ENCODE data around the gene EIF4E1B.

Gene EIF4E1B

GRCh38 chr5:176632745-176633144, 2.3 kb downstream of the EIF4E1B start:
- Histone ChIP-seq H3K4me1 (ENCODE audit: control insufficient read depth in 1 of 2, insufficient read depth in 2 of 2, low read length in 2 of 2) (peaks cover 0 to 6% of the 10 kb centered on the region in 2 experiments), H2BK5ac (ENCODE audit: low read depth, low read length, poor library complexity) (no peak overlapping the region), H4K8ac (ENCODE audit: low read depth, low read length) (no peak overlapping the region), H3K27ac (ENCODE audit: low read depth, low read length) (no peak overlapping the region), H3K79me2 (ENCODE audit: control insufficient read depth, insufficient read depth, low read length, poor library complexity) (no peaks in the 10 kb centered on the region), H3K27me3 (ENCODE audit: insufficient read depth, low read length) (peaks cover 34% of the 10 kb centered on the region), H3K36me3 (ENCODE audit: control insufficient read depth in 1 of 2, insufficient read depth in 2 of 2, low read length in 2 of 2) (no peaks in the 10 kb centered on the region), H3K79me1 (ENCODE audit: low read length) (no peaks in the 10 kb centered on the region), H2AK5ac (ENCODE audit: low read length) (no peak overlapping the region), H3K23ac (ENCODE audit: low read length) (no peak overlapping the region), H3K4me2 (ENCODE audit: low read length) (no peak overlapping the region), H4K91ac (ENCODE audit: low read depth, low read length) (no peak overlapping the region), H3K18ac (ENCODE audit: low read length) (no peak overlapping the region), H4K12ac (ENCODE audit: low read depth, low read length) (no peak overlapping the region), H3K9ac (ENCODE audit: low read length) (no peak overlapping the region), H2BK12ac (ENCODE audit: low read length) (no peak overlapping the region), H2AFZ (ENCODE audit: insufficient read depth, low read length, poor library complexity) (no peak overlapping the region), H2BK120ac (ENCODE audit: insufficient read depth, low read length, poor library complexity) (no peak overlapping the region), H3K4me3 (ENCODE audit: low read depth, low read length) (no peak overlapping the region), H3K9me3 (ENCODE audit: insufficient read depth, low read depth, low read length) (peaks cover 10% of the 10 kb centered on the region), H3K14ac (ENCODE audit: low read length) (no peak overlapping the region), H3K4ac (ENCODE audit: low read depth, low read length) (no peak overlapping the region)
- no CpG with 5 or more reads among the region's 2 CpGs for WGBS (ENCODE audit: extremely low coverage, insufficient coverage, insufficient read length)
- DNase-seq, result no peak

DNA sequence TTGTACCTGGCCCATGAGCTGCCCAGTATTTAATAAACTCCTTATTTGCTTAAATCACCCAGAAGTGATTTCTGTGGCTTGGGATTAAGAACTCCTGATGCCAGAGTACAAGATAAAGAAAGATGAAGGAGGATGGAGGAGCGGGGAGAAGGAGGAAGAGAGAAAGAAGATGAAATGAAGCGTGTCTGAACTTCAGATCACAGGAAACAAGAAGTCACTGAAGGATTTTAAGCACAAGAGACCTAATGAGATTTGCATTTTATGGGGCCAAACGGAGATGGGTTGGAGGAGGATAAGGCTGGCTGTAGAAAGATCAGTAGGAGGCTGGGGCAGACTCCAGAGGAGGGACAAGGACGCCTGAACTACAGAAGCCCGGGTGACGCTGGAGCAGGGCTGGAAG, 3.1 kb downstream of the EIF4E1B start:
- DNase-seq, result no peak
- WGBS (ENCODE audit: extremely low coverage, insufficient coverage, insufficient read length), result 100% methylated on average over 2 of the region's 6 CpGs
- peaks cover 0 to 6% of the 10 kb centered on the region in 2 experiments for H3K4me1 ChIP-seq (ENCODE audit: control insufficient read depth in 1 of 2, insufficient read depth in 2 of 2, low read length in 2 of 2)

GRCh38 chr5:176636426-176636825, 6.0 kb downstream of the EIF4E1B start:
- no peak overlapping the region for H3K27ac ChIP-seq (ENCODE audit: low read depth, low read length)
- H4K91ac ChIP-seq (ENCODE audit: low read depth, low read length), result no peak overlapping the region
- no peak overlapping the region for H2AFZ ChIP-seq (ENCODE audit: insufficient read depth, low read length, poor library complexity)
- H3K18ac ChIP-seq (ENCODE audit: low read length), result no peak overlapping the region
- no peak overlapping the region for H3K4me3 ChIP-seq (ENCODE audit: low read depth, low read length)
- H3K4ac ChIP-seq (ENCODE audit: low read depth, low read length), result no peak overlapping the region
- H3K4me1 ChIP-seq (ENCODE audit: control insufficient read depth in 1 of 2, insufficient read depth in 2 of 2, low read length in 2 of 2), result no peaks in the 10 kb centered on the region
- no peak overlapping the region for H3K9ac ChIP-seq (ENCODE audit: low read length)
- no peak overlapping the region for H2BK120ac ChIP-seq (ENCODE audit: insufficient read depth, low read length, poor library complexity)
- no peak overlapping the region for H2AK5ac ChIP-seq (ENCODE audit: low read length)
- H4K12ac ChIP-seq (ENCODE audit: low read depth, low read length), result no peak overlapping the region
- DNase-seq, result no peak
- no peaks in the 10 kb centered on the region for H3K36me3 ChIP-seq (ENCODE audit: control insufficient read depth in 1 of 2, insufficient read depth in 2 of 2, low read length in 2 of 2)
- H3K23ac ChIP-seq (ENCODE audit: low read length), result no peak overlapping the region
- H3K9me3 ChIP-seq (ENCODE audit: insufficient read depth, low read depth, low read length), result peaks cover 5% of the 10 kb centered on the region
- H3K79me1 ChIP-seq (ENCODE audit: low read length), result no peaks in the 10 kb centered on the region
- WGBS (ENCODE audit: extremely low coverage, insufficient coverage, insufficient read length), result no CpG with 5 or more reads among the region's 9 CpGs
- no peak overlapping the region for H2BK5ac ChIP-seq (ENCODE audit: low read depth, low read length, poor library complexity)
- no peak overlapping the region for H2BK12ac ChIP-seq (ENCODE audit: low read length)
- no peaks in the 10 kb centered on the region for H3K79me2 ChIP-seq (ENCODE audit: control insufficient read depth, insufficient read depth, low read length, poor library complexity)
- peaks cover 3% of the 10 kb centered on the region for H3K27me3 ChIP-seq (ENCODE audit: insufficient read depth, low read length)
- H4K8ac ChIP-seq (ENCODE audit: low read depth, low read length), result no peak overlapping the region
- no peak overlapping the region for H3K4me2 ChIP-seq (ENCODE audit: low read length)
- no peak overlapping the region for H3K14ac ChIP-seq (ENCODE audit: low read length)

More for the DNA sequence above, 3.1 kb downstream of the EIF4E1B start:
- no peak overlapping the region for H2BK5ac ChIP-seq (ENCODE audit: low read depth, low read length, poor library complexity)
- H3K4me2 ChIP-seq (ENCODE audit: low read length), result no peak overlapping the region
- no peak overlapping the region for H3K23ac ChIP-seq (ENCODE audit: low read length)
- H4K91ac ChIP-seq (ENCODE audit: low read depth, low read length), result no peak overlapping the region
- H4K8ac ChIP-seq (ENCODE audit: low read depth, low read length), result no peak overlapping the region
- H3K18ac ChIP-seq (ENCODE audit: low read length), result no peak overlapping the region
- H2AFZ ChIP-seq (ENCODE audit: insufficient read depth, low read length, poor library complexity), result no peak overlapping the region
- no peak overlapping the region for H2BK120ac ChIP-seq (ENCODE audit: insufficient read depth, low read length, poor library complexity)
- H2BK12ac ChIP-seq (ENCODE audit: low read length), result no peak overlapping the region
- H3K79me2 ChIP-seq (ENCODE audit: control insufficient read depth, insufficient read depth, low read length, poor library complexity), result no peaks in the 10 kb centered on the region
- peaks cover 10% of the 10 kb centered on the region for H3K9me3 ChIP-seq (ENCODE audit: insufficient read depth, low read depth, low read length)
- no peaks in the 10 kb centered on the region for H3K36me3 ChIP-seq (ENCODE audit: control insufficient read depth in 1 of 2, insufficient read depth in 2 of 2, low read length in 2 of 2)
- no peak overlapping the region for H3K4ac ChIP-seq (ENCODE audit: low read depth, low read length)
- no peaks in the 10 kb centered on the region for H3K79me1 ChIP-seq (ENCODE audit: low read length)
- H4K12ac ChIP-seq (ENCODE audit: low read depth, low read length), result no peak overlapping the region
- H3K27ac ChIP-seq (ENCODE audit: low read depth, low read length), result no peak overlapping the region
- peaks cover 30% of the 10 kb centered on the region for H3K27me3 ChIP-seq (ENCODE audit: insufficient read depth, low read length)
- no peak overlapping the region for H3K4me3 ChIP-seq (ENCODE audit: low read depth, low read length)
- H2AK5ac ChIP-seq (ENCODE audit: low read length), result no peak overlapping the region
- no peak overlapping the region for H3K14ac ChIP-seq (ENCODE audit: low read length)
- H3K9ac ChIP-seq (ENCODE audit: low read length), result no peak overlapping the region

- H2BK12ac ChIP-seq (ENCODE audit: low read length), result no peak overlapping the region
- H2BK120ac ChIP-seq (ENCODE audit: insufficient read depth, low read length, poor library complexity), result no peak overlapping the region
- no peaks in the 10 kb centered on the region for H3K4me1 ChIP-seq (ENCODE audit: control insufficient read depth in 1 of 2, insufficient read depth in 2 of 2, low read length in 2 of 2)
- H3K79me2 ChIP-seq (ENCODE audit: control insufficient read depth, insufficient read depth, low read length, poor library complexity), result no peaks in the 10 kb centered on the region
- no peak overlapping the region for H4K91ac ChIP-seq (ENCODE audit: low read depth, low read length)
- no peak overlapping the region for H3K23ac ChIP-seq (ENCODE audit: low read length)
- no peak overlapping the region for H3K4me3 ChIP-seq (ENCODE audit: low read depth, low read length)
- DNase-seq, result no peak
- no peaks in the 10 kb centered on the region for H3K79me1 ChIP-seq (ENCODE audit: low read length)
- H3K9ac ChIP-seq (ENCODE audit: low read length), result no peak overlapping the region
- H4K8ac ChIP-seq (ENCODE audit: low read depth, low read length), result no peak overlapping the region
- H3K4me2 ChIP-seq (ENCODE audit: low read length), result no peak overlapping the region
- peaks cover 5% of the 10 kb centered on the region for H3K9me3 ChIP-seq (ENCODE audit: insufficient read depth, low read depth, low read length)
- H3K14ac ChIP-seq (ENCODE audit: low read length), result no peak overlapping the region
- H2AK5ac ChIP-seq (ENCODE audit: low read length), result no peak overlapping the region
- WGBS (ENCODE audit: extremely low coverage, insufficient coverage, insufficient read length), result no CpG with 5 or more reads among the region's 4 CpGs
- H4K12ac ChIP-seq (ENCODE audit: low read depth, low read length), result no peak overlapping the region
- no peak overlapping the region for H2BK5ac ChIP-seq (ENCODE audit: low read depth, low read length, poor library complexity)
- no peak overlapping the region for H3K4ac ChIP-seq (ENCODE audit: low read depth, low read length)
- no peak overlapping the region for H3K27ac ChIP-seq (ENCODE audit: low read depth, low read length)
- no peak overlapping the region for H2AFZ ChIP-seq (ENCODE audit: insufficient read depth, low read length, poor library complexity)
- no peaks in the 10 kb centered on the region for H3K27me3 ChIP-seq (ENCODE audit: insufficient read depth, low read length)
- no peaks in the 10 kb centered on the region for H3K36me3 ChIP-seq (ENCODE audit: control insufficient read depth in 1 of 2, insufficient read depth in 2 of 2, low read length in 2 of 2)
- no peak overlapping the region for H3K18ac ChIP-seq (ENCODE audit: low read length)
Measured at GRCh38 chr5:176637556-176637955, 7.1 kb downstream of the EIF4E1B start.

All from trophoblast cell (in vitro differentiated cells and primary cell).